GM19438 (cell line): ENCODE results near the gene ERCC6L2.

Source experiments
- ATAC-seq: cut with Tn5 transposase; IDR thresholded peaks from one replicate; pipeline ENCODE4 v1.9.1; 2021; ENCODE audit warnings: low read depth; ENCODE audit not compliant: unreplicated experiment

The ERCC6L2 gene

DNA sequence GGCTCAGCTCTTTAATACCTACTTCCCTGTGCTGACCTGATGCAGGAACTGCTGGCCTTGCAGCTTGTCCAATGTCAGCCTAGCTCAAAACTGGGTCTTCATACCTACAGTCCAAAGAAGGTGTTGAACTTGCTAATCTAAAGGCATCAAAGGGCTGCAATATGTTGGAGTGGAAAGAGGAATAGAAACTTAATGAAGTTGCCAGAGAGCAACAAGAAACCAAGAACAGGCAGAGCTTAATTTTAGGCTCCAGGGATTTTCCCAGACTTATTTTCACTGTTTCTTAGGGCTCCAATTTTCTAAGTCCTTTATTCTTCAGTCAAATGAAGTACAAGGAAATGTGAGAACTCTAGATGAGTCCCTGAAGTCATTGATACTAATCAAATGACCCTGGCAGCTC, 17.6 kb upstream of the ERCC6L2 start:
- ATAC-seq = peak; percentile 67

- no peak for ATAC-seq
These were observed 13.1 kb upstream of the ERCC6L2 start for GRCh38 chr9:95862343-95862742.

DNA sequence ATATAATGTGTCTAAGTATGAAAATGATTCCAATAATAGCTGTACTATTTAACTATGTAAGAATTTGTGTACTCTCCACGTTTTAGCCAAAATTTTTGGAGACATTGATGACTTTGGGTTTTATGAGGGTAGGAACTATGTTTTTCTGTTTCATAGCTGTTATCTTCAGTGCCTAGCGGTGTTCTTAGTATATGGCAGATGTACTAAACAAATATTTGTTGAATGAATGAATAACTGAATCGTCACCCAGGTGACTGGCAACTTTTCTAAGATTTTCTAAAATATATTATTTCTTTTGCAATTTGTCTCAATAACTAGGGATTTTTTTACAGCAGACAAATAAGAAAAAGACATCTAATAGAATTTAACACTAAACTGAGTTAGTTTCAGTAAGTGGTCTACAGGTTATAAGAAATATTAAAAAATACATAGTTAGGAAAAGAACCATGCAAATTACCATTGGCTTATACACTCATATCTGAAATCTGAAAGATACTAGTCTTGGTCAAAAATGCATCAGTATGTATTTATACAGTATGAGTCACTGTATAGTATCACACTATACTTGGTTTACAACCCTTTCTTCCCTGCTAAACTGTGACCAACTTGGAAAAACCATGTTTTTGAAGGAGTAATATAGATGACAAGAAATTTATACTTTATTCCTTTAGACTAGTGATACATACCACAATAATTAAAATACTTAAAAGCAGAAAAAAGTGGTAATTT, 10.5 kb upstream of the ERCC6L2 start:
- no peak for ATAC-seq

DNA sequence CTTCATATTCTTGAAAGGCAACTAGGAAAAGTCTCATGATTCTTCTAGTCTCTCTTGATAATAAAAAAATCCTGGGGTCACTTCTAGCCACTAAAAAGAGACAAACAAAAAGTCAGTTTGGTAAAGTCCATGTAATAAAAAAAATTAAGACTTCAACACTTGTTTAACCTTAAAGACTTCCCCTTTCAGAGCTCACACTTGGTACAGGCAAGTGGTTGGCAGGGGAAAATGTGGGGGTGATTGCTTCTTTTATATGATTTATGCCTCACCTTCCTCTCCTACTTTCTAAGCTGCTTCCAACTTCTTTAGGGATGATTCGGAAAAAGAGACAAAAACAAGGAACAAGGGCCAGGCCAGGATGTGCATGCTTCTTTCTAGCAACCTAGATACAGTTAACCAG, 5.1 kb upstream of the ERCC6L2 start:
- ATAC-seq = no peak

- no peak for ATAC-seq
These were observed 4.6 kb upstream of the ERCC6L2 start for GRCh38 chr9:95870906-95871305.

DNA sequence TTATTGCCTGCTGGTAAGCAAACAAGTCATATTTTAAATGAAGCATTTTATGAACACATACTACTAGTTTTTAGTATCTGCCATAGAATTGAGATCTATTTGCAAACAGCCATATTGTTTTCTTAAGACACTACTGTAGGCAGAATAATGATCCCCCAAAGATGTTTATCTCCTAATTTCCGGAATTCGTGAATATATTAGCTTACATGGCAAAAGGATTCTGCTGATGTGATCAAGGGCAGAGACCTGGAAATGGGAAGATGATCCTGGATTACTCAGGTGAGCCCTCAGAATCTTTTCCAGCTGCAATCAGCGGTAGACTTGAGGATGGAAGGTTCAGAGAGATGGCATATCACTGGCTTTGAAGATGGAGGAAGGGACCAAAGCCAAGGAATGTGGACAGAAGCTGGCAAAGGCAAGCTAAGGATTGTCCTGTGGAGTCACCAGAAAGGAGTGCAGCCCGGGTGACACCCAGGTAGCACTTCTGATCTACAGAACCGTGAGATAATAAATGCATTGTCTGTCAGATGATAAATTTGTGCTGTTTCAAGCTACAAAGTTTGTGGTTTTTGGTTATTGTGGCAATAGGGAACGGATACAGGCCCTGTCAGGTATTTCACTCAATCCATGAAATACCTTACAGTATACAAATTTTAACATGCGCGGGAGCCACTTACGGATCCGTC, 1.0 kb upstream of the ERCC6L2 start:
- ATAC-seq = no peak

DNA sequence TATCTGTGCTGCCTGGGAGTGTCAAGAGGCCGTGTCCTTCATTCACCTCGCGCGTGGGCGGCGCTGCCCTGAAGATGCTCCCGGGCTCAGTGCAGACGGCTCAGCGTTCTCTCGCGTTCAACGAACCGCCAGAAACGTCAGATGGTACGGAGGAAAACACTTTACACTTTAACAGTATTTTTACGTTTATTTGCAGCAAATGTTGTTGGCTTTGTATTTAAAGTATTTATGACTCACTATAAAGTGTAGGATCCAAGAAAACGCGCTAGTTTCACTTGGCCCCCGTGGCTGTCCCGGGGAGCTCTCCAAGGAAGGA, 544 bp upstream of the ERCC6L2 start:
- ATAC-seq = no peak

DNA sequence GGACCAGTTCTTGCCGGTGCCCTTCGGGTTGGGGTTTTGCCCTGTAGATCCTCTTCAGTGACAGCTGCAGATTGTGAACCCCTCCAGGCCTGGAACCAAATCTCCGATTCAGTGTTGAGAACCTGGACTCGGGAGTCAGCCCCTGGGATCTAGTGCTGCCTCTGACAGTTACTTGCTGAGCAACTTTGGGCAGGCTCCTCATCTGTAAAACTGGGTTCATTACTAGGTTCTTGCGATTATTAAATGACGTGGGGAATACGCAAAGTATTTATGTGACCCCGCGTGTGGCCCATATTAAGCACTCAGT, 600 bp downstream of the ERCC6L2 start:
- no peak for ATAC-seq

GRCh38 chr9:95876595-95876994, 1.1 kb downstream of the ERCC6L2 start:
- no peak for ATAC-seq

DNA sequence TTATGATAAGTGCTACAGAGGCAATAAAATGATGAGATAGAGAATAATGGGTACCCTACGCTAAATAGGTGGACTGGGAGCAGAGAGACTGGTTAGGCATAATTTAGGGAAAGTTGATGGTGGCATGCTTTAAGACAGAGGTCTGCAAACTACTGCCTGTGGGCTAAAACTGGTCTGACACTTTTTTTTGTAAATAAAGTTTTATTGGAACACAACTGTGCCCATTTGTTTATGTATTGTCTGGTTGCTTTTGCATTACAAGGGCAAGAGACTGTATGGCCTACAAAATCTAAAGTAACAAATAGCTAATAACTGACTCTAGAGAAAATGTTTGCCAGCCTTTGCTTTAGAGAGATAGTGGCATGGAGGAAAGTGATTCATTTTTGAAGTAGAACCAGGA, 2.5 kb downstream of the ERCC6L2 start:
- ATAC-seq = no peak

DNA sequence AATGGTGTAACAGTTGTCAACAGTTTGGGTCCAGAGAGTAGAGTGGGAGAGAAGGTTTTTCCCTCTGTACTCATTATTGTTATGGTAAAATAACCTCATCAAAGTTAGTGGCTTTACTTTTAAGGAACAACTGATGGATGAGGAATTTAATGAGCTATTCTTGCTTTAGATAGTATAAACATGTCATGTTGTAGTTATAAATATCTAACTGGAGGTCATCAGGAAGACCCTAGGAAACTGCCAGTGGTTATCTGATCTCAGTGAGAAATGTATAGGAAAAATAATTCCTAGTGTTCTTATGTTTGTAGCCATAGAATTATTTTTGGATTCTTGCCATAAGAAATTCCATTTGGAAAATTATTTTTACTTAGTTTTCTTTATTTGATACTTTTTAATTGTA, 4.1 kb downstream of the ERCC6L2 start:
- ATAC-seq = no peak

DNA sequence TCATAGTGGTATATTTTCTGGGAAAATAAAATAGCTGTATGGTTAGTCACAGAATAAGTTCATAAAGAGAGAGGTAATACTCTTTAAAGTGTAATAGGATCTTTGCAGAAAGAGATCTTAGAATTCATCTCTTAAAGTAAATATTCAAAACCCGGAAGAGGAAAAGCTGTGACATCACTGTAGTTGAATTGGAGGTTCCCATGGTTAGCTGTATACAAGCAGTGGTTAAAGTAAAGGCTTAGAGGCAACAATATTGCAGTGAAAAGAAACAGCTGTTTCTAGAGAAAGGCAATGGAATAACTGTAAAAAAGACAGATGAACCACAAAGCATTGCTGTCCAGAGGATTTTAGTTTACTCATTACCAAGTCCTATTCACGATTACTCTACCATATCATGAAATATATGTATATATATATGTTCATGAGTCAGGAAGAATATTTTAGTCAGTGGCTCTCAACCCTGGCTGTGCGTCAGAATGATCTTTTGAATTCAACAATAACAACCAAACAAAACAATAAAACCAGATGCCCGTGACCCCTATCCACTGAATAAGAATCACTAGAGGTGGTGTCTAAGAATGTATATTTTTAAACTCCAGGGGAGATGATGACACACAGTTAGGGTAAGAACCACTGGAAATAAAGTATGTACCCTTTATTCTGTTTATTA, 4.7 kb downstream of the ERCC6L2 start:
- no peak for ATAC-seq

DNA sequence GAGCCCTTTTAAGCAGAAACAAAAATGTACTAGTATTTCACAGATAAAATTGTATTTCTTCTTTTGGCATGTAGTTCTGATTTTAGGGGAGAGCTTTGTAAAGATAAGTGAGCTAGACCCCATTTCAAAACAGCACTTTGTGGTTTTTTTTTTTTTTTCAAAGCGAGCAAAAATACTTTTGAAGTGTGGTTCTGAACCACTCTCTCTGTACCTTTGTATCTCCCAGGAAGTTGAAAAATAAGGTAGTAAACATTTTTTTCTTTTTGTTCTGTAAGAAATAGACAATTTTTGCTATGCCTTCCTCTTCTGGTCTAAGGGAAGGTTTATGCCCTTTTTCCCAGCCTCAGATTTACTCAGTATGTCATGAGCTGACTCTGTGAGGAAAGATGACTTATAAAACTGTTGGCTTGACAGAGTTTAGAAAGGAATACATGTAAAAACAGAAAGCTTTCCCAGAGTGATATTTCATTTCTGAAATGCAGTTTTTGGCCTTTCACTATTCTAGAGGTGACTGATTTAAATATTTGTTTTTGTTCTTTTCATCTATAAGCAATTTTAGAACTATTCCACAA, 12.5 kb downstream of the ERCC6L2 start:
- ATAC-seq = no peak

DNA sequence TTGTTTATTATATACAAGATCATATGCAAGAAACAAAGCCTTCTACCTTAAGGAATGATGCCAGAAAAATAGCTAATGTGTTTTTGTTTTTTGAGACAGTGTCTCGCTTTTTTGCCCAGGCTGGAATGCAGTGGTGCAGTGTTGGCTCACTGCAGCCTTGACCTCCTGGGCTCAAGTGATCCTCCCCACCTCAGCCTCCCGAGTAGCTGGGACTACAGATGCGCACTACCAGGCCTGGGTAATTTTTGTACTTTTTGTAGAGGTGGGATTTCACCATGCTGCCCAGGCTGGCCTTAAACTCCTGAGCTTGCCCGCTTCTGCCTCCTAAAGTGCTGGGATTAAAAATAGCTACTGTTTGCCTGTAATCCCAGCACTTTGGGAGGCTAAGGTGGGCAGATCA, 15.1 kb downstream of the ERCC6L2 start:
- no peak for ATAC-seq

- no peak for ATAC-seq
These were observed 15.7 kb downstream of the ERCC6L2 start for GRCh38 chr9:95891067-95891671.

DNA sequence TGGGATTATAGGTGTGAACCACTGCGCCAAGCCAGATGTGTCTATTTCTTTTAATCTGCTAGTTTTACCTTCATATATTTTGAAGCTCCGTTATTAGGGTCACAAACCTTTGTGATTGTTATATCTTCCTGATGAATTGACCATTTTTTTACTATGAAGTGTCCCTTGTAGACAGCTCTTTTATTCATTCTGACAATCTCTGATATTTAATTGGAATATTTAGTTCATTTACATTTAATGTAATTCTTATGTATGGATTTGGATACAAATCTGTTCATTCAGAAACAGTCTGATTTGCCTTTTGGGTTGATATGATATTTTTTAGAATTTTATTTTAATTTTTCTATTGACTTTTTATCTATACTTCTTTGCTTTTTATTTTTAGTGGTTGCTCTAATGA, 17.2 kb downstream of the ERCC6L2 start:
- no peak for ATAC-seq

DNA sequence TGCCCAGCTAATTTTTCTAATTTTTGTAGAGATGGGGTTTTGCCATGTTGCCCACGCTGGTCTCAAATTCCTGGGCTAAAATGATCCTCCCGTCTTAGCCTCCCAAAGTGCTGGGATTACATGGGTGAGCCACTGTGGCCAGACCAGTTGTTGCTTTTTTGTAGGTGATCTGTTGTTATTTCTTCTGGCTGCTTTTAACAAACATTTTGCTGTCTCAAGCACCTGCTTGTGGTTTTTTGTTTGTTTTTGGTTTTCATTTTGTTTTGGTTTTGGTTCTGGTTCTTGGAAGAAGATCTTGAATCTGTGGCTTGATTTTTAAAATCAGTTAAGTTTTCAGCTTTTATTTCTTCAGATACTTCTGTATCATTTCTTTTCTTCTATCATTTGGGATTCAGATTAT, 21.1 kb downstream of the ERCC6L2 start:
- ATAC-seq = no peak

DNA sequence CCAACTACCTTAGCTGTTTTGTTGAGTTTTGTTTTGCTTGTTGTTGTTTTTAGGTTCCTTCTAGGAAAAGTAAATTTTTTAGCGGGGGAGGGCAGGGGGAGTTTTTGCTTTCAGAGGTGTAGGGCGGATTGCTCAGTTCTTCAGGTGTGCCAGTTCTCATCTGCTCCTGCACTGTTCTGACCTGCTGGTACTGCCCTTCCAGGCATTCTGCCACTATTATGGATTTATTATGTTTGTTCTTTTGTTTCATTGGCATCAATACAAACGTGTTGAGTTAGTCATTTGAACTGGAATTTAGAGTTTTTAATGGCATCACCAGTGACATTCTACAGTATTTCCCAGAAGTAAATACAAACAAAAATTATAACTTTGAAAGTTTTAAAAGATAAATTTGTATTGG, 26.0 kb downstream of the ERCC6L2 start:
- no peak for ATAC-seq

GRCh38 chr9:95903398-95903797, 27.9 kb downstream of the ERCC6L2 start:
- ATAC-seq = no peak

DNA sequence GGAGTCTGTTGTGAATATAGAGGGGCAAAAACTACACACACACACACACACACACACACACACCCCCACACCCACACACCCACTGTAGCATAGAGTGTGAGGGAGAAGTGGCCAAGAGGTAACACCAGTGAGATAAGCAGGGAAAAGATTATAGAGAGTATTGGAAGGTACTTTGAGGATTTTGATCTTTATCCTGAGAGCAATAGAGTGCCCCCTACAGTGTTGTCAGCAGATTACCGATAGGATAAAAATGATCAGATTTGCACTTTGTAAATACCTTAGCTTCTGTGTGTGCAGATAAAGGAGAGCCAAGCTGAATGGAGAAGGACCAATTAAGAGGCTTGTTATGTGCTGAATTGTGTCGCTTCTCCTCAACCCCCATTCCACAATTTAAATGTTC, 32.3 kb downstream of the ERCC6L2 start:
- no peak for ATAC-seq

GRCh38 chr9:95910023-95910707, 34.7 kb downstream of the ERCC6L2 start:
- ATAC-seq = no peak
